ELR (cell line): ENCODE measurements around the gene ZNF274.
A peak's percentile ranks its signal among the peaks of the same experiment; 100 is the strongest.
"Not testable (repeated sequence)": the region's sequence is repeated elsewhere in the genome, so short reads cannot be mapped to it uniquely, and the experiment has no call there.

ENCODE experiments used
- DNase-seq: peaks from one replicate; pipeline ENCODE4 v3.0.0-alpha.2; 2015; ENCODE audit warnings: low read depth

Gene ZNF274

DNA sequence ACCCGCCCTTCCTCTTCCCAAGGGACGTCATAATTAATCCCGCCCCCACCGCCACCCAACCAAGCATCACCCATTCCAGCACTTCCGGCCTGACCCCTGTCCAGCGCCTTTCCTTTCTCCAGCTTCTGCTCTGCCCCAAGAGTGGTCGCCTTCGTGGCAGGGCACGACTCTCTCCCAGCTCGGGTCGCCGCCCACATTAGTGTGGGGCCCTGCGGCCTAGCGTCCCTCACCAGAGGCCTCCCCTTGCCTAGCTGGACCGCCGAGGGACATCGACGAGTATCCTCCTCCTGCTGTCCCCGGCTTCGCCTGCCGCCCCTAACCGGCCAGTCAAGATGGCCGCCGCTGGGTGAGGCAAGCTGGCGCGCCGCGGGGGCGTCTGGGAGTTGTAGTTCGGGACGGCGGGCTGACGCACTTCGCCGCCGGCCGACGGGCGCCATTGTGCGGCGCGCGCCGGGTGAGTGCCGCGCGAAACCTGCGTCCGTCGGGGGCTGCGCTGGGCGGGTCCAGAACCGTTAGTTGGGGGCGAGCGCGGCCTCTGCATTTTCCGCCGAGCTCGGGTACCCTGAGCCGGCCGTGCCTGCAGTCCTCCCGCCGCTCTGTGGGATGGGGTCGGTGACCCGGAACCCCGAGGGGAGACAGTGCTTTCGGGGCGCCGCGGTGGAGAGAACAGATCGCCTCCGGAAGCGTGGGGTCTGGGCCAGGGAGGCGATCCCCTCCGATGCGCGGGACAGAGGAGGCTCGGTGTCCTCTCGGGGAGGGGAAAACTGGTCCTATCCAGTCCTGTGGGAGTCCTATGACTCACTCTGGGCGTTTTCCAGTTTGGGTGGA is at the start of gene ZNF274:
Gene ZNF274 (plus strand): TSS at position 73 of the 828 bp plus-strand sequence. CDS start 905 bp downstream, outside the sequence.
- DNase-seq = peak; percentile 99

GRCh38 chr19:58134244-58134643 is 48.6 kb upstream of the ZNF274 start:
- DNase-seq = no peak

GRCh38 chr19:58145849-58146248 is 37.0 kb upstream of the ZNF274 start:
- no peak for DNase-seq

- not testable (repeated sequence) for DNase-seq
Observed at GRCh38 chr19:58147475-58147874, 35.4 kb upstream of the ZNF274 start.

DNA sequence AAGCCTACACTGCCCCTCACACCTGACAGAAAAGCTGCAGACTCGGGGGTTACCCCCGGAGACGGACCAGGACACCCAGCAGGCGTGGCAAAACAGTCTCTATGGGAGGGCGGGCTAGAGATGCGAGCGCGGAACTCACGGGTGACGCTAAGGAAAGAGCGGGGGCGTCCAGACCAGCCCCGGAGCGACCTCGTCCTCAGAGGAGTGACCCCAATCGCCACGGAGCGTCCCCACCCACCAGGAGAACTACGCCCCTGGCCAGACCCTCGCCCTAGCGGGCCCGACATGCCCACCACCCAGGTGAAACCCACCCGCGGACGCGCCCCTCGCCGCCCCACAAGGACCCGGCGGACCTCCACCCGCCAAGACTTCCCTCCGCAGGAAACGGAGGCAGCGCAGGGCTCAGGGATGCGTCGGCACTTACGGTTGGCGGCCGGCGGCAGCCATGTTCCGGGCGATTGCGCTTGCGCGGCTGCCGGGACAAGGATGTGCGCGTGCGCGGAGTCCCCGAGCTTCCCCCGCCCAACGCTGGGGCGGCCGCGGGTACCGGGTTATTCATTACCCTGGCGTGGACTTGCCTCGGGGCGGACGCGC is 32.4 kb upstream of the ZNF274 start, which contains the start of gene ZNF329:
Gene ZNF329 (minus strand): TSS at position 462 of the 594 bp plus-strand sequence. CDS start 21,286 bp downstream, outside the sequence.
- DNase-seq = peak; percentile 96

- no peak for DNase-seq
Observed at GRCh38 chr19:58153386-58153785, 29.5 kb upstream of the ZNF274 start.

DNA sequence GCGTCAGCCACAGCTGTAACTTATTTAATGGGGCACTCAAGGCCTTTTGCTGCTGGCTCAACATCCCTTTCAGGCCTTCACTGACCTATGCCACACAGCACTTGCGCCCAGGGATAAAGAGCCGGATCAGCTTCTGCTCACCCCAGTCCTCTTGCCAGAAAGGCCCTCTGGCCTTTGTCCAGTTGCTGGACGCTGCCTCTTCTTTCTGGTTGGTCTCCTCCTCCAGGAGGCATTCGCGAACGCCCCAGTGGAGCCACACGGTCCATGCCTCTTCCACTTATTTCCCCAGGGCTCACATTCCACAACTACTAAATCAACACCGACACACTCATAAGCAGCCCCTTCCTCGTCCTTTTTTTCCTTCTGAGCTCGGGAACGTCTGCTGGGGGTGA is 28.6 kb upstream of the ZNF274 start:
- DNase-seq = peak; percentile 83

GRCh38 chr19:58154679-58155648 is 27.9 kb upstream of the ZNF274 start:
- DNase-seq = peak; percentile 99

DNA sequence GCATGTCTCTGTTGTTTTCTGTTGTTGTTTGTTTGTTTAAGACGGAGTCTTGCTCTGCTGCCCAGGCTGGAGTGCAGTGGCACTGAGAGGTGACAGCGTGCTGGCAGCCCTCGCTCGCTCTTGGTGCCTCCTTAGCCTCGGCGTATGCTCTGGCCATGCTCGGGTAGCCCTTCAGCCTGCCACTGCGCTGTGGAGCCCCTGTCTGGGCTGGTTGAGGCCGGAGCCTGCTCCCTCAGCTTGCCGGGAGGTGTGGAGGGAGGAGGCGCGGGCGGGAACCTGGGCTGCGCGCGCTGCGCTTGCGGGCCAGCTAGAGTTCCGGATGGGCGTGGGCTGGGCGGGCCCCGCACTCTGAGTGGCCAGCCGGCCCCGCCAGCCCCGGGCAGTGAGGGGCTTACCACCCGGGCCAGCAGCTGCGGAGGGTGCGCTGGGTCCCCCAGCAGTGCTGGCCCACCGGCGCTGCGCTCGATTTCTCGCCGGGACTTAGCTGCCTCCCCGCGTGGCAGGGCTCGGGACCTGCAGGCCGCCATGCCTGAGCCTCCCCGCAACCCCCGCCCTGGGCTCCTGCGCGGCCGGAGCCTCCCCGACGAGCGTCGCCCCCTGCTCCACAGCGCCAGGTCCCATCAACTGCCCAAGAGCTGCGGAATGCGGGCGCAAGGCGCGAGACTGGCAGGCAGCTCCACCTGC is 25.7 kb upstream of the ZNF274 start:
- no peak for DNase-seq

- no peak for DNase-seq
Observed at GRCh38 chr19:58166268-58166667, 16.6 kb upstream of the ZNF274 start.

DNA sequence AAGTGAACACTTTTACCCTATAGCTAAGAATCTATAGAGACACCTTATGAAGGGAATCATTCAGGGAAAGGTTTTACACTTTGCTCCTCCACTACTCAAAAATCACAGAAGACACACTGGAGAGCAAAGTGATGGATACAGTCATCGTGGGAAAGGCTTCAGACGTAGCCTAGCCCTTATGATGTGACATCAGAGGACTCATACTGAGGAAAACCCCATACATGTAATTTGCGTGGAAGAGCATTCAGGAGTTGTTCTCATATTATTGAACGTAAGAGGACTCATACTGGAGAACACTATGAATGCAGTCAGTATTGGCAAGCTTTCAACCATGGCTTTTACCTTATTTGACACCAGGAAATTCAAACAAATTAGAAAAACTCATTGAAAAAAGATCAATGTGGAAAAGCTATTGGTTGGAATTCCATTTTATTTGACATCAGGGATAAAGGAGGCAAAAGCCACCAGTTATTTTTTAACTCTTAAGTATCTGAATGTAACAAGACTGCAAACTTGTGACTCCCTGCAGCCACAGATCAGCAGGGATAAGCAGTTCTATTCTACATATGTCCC is 16.1 kb upstream of the ZNF274 start:
- peak; percentile 32 for DNase-seq

DNA sequence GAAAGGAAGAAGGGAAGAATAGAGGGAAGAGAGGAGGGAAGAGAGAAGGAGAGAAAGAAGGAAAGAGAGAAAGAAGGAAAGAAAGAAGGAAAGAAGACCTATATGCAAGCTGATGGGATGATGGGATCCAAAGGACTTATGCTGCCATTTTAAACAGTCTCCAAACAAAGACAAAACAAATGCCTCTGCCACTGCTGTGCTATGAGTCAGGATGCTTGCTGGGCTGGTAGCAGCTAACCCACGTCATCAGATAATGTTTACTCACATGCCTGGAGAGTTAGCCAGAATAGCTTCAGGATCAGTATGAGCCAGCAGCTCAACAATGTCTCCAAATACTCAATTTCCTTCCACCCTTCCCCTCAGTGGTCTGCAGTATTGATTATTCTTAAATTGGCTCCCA is 12.0 kb upstream of the ZNF274 start:
- peak; percentile 92 for DNase-seq

DNA sequence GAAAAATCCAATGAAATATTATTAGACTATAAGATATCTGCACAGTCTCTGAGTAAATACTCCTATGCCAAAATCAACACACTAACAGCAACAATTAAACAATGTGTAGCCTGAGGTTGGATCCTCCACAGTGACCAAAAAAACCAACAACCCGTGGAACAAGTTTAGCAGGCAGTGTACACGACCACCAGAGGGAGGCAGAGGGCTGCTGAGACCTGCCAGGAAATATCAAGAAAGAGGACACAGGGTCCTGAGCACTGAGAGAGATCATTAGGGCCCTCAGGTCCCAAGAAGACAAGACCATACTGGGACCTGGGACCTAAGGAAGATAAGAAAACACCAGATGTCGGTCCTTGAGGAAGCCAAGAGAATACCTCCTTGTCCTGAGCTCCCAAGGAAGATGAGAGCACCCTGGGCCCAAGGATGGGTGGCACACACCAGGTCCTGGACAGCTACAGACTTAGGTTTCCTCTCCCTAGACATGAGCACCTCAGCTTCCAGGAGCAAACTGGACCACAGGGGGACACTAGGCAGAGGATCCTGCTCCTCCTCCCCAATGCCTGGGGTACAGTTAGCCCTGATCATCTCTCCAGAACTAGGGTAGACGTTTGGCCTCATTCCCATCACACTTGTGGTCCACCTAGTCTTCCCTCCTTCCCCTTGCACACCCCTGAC is 822 bp upstream of the ZNF274 start:
- peak; percentile 64 for DNase-seq

DNA sequence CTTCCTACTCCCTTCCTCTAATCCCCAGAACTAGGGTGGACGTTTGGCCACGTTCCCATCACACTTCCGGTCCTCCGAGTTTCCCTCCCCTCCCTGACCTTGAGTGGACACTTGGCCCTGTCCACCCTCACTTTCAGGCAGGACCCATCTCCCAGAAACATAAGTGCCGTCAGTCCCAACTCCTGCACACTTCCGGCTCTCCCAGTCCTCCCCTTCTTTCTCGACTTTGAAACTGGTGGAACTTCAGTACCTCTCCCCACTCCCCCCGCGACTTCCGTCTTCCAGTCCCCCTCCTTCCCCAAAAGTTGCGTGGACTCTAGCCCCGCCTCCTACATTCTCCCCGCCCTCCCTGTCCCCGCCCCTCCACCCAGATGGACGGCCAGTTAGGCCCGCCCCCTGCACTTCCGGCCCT is 278 bp upstream of the ZNF274 start:
- no peak for DNase-seq

DNA sequence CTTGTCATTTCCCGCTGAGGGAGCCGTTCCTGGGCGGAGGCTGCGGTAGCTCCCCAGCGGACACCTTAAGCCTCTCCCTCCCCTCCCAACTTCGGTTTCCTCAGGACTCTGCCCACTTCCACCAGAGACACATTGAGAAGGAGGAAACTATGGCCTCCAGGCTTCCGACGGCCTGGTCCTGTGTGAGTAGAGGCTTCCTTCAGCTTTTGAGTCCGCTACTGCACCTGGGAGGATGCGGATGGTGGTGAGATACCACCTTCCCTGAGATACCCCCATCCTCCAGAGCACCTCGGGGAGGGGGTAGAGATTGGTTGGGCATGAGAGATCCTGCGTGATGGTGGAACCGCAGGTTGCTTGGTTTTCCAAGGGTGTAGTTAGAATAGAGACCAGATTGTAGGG is 955 bp downstream of the ZNF274 start:
- DNase-seq = no peak

GRCh38 chr19:58196901-58197616 is 14.2 kb downstream of the ZNF274 start:
- DNase-seq = peak; percentile 62

- DNase-seq = no peak
Observed at GRCh38 chr19:58203814-58204475, 21.1 kb downstream of the ZNF274 start.

GRCh38 chr19:58204566-58204965 is 21.7 kb downstream of the ZNF274 start:
- DNase-seq = no peak

DNA sequence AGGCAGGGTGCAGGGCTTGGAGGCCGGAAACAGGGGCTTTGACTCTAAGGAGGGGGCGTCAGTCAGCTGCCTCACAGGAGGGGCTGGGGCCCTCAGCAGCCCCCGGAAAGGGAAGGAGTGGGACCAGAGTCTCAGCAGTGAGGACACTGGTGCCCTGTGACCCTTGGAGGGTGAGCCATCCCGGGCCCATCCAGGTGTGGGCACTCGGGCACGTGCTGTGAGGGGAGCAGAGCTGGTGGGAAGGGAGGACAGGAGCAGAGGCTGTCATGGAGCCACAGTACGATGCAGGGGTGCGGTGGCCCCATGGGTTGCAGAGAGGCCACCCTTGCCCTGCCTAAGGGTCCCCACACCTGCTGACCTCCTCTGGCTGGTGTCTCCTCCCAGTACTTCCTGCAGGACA is 26.7 kb downstream of the ZNF274 start:
- DNase-seq = no peak
